Astrocyte of the spinal cord (primary cell): Measurements from ENCODE around the gene GNAS-AS1.

Experiments
- DNase-seq: peaks from one replicate; pipeline ENCODE4 v3.0.0; 2011; ENCODE audit warnings: low read depth, low spot score
- H3K4me3 ChIP-seq: 2 replicates; pipeline ENCODE4 v1.5.1; 2011; ENCODE audit warnings: low read depth, mild to moderate bottlenecking, low read length, moderate library complexity
- in situ Hi-C: cut with HindIII; loops from 2 replicates; pipeline ENCODE4 v1.10.0; 2017; ENCODE audit warnings: low sequenced_read_pairs
- TF ChIP-seq, protein P1 (sequence below): IDR thresholded peaks from 2 replicates; pipeline ENCODE4 v1.5.1; 2012; ENCODE audit warnings: low read depth, mild to moderate bottlenecking, low read length, inconsistent platforms

GNAS-AS1 gene

DNA sequence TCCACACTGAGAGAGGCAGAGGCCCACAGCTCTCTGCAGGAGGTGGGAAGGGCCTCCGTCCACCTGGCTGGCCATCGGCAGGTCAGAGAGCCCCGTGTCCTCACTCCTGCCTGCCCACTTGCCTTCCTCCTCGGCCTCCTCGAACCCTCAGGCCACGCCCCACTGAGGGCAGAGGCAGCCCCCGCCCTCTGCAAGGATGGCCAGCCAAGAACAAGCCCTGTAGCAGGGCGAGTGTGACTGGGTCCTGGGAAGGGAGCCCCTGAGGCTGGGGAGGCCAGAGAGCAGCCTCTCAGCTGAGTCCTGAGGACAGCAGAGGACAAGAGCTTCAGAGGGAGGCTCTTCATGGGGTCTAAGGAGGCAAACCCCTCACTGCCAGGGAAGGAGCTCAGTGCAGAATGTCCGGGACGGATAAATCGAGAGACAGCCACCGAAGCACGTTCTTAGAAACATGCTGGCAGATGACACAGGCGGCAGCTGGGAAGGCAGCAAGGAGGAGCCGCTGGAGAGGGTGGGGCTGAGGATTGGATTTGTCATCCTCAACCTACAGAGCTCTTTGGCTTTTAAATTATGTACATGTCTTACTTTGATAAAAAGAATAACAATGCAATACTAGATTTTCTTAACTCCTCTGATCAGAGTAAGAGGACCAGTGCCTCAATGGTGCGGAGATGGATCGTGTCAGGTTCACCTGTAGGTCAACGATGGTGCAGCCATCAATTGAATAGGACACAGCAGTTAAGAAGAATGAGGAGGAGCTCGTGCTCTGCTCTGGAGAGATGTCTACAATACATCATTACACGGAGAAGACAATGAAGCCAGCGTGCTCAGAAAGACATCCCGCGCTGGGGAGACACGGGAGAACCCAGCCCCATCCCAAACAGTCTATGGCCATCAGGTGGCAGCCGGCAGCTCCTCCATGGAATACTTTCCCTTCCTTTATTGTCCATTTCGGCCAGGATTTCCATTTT, 53.0 kb downstream of the GNAS-AS1 start:
- no peak overlapping the region for H3K4me3 ChIP-seq
- in situ Hi-C loops = no loop called here
- TF ChIP-seq, protein P1, sequence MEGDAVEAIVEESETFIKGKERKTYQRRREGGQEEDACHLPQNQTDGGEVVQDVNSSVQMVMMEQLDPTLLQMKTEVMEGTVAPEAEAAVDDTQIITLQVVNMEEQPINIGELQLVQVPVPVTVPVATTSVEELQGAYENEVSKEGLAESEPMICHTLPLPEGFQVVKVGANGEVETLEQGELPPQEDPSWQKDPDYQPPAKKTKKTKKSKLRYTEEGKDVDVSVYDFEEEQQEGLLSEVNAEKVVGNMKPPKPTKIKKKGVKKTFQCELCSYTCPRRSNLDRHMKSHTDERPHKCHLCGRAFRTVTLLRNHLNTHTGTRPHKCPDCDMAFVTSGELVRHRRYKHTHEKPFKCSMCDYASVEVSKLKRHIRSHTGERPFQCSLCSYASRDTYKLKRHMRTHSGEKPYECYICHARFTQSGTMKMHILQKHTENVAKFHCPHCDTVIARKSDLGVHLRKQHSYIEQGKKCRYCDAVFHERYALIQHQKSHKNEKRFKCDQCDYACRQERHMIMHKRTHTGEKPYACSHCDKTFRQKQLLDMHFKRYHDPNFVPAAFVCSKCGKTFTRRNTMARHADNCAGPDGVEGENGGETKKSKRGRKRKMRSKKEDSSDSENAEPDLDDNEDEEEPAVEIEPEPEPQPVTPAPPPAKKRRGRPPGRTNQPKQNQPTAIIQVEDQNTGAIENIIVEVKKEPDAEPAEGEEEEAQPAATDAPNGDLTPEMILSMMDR = no peak
- no peak for DNase-seq

DNA sequence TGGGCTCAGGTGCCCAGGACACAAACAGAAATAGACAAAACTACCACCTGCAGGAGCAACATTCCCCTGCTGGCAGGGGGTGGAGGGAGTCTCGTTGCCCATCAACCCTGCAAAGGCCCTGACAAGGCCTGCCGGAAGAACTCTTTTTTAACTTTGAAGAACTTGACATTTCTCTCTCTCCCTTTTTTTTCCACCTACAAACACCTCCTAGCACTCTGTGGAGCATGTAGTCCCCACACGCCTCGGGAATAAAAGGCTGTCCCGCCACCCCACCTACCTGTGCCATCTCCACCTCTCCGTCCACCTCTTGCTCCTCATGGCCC, 54.8 kb downstream of the GNAS-AS1 start:
- DNase-seq = no peak
- TF ChIP-seq, protein P1 = no peak
- in situ Hi-C loops = no loop called here
- no peak overlapping the region for H3K4me3 ChIP-seq

DNA sequence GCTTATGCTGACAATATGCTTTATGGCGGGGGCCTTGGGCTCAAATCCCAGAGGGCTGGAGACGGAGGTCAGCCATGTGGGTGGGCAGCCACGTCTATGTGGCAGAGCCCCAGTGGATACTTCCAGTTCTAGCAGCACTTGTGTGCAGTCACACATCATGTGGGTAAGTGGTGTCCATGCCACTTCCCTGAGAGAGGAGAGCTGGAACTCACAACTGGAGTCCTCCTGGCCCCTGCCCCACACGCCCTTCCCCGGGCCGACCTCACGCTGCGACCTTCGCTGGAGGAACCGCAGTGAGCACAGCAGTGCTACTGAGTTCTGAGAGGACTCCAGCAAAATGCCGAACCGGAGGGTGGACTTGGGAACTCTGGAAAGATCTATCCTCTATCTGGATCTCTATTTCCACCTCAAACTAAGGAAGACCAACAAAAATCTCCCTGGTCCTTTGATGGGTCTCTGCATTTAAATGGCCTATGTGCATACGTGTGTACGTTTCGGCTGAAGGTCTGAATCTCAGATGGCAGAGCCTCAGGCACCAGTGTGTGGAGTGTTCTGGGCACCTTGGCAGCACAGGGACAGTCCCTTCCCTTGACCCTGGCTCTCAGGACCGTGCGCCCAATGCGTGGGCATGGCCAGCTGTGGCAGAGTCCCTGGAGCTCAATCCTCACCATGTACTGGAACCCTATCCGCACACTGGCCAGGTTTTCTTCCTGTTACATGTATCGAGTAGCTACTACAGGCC, 55.4 kb downstream of the GNAS-AS1 start:
- DNase-seq = no peak
- in situ Hi-C loops = no loop called here
- TF ChIP-seq, protein P1 = no peak
- no peak overlapping the region for H3K4me3 ChIP-seq

DNA sequence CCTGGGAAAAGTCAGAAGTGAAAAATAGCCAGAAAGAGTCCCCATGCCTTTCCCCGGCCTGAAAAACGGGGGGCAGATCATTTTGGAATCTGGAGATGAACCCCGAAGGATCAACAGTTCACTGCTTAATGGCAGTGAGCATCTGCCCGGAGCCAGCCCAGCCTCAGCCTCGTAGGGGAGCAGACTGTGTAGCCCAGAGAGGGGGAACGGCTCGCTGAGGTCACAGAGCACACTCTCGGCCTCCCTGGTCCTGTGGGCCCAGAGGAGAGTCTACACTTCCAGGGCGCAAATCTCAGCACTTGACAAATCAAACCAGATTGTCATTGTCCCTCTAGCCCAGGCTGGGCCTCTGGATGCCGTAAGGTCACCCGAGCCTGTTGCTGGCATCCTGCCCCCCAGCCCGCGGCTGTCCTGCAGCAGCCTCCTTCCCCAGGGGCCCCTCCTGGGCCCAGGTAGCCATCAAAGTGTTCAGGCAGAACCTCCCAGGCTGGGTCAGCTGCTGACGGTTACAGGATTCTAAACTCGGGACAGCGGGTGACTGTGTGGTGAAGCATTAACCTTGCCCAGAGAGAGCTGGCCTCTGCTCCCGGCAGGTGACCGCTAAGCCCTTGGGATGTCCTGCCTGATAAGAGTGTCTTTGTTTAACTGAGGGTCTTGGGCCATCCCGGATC, 56.1 kb downstream of the GNAS-AS1 start:
- no peak overlapping the region for H3K4me3 ChIP-seq
- TF ChIP-seq, protein P1 = no peak
- no peak for DNase-seq
- in situ Hi-C loops = no loop called here

DNA sequence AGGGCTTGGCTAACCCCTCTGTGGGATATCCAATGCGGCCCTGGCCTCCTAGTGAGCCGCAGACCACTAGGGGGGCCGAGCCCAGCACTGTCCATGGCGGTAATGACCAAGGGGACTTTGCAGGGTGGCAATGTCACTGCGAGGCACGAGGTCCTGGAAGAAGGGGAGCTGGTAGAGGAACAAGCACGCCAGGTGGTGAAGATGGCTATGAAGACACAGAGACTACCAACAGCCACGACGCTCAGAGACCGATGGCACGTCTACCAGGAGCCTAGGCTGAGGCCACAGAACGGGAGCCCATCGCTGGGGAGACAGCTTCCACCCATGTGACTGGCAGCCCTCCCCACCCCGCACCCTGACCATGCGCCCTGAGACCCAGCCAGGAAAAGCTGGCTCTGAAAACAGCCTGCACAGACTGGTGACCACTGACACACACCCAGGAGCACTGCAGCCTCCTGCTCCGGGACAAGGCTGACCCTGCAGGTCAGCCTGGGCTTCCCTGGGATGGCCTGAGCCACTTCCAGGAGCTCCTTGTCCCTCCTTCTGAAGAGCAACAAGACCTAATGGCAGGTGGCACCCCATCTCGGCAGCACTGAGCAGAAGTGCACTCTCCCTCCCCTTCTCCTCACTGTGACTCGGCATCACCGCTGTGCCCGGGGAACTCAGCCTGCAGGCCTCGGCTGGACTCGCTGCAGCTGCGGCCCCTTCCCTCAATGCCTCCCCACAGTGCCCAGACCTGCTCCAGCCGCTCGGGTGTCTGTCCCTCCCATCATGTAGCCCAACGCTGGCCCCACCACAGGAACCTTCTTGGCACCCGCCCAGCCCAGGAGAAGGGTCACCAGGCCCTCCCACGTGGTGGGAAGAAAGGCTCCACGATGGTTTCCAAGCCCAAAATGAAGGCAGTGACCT, 56.9 kb downstream of the GNAS-AS1 start:
- DNase-seq = no peak
- no peak overlapping the region for H3K4me3 ChIP-seq
- TF ChIP-seq, protein P1 = no peak
- in situ Hi-C loops = no loop called here
